Type B pancreatic cell (in vitro differentiated cells): ENCODE data around the gene TFDP1. TPM values are rescaled to one million over a fixed set of nuclear protein-coding genes. Genes with fewer than 3 reads are reported as not detected.
"Not testable (repeated sequence)": the region's sequence is repeated elsewhere in the genome, so short reads cannot be mapped to it uniquely, and the experiment has no call there.

Experiments used
- DNase-seq: peaks from one replicate; pipeline ENCODE4 v3.0.0; 2021; ENCODE audit warnings: mixed read lengths; ENCODE audit not compliant: unreplicated experiment; ENCODE audit errors: extremely low spot score
- H3K27ac Mint-ChIP-seq: 2 replicates; pipeline ENCODE4 v1.8.0; 2021; ENCODE audit warnings: mild to moderate bottlenecking, mixed read lengths
- H3K27me3 Mint-ChIP-seq: 2 replicates; pipeline ENCODE4 v1.8.0; 2021; ENCODE audit warnings: mixed read lengths
- H3K36me3 Mint-ChIP-seq: 2 replicates; pipeline ENCODE4 v1.8.0; 2021; ENCODE audit warnings: mixed read lengths
- H3K4me1 Mint-ChIP-seq: one replicate; pipeline ENCODE4 v1.8.0; 2021; ENCODE audit warnings: mixed read lengths; ENCODE audit not compliant: unreplicated experiment
- H3K4me3 Mint-ChIP-seq: 2 replicates; pipeline ENCODE4 v1.8.0; 2021; ENCODE audit warnings: mild to moderate bottlenecking, mixed read lengths
- H3K9me3 Mint-ChIP-seq: 2 replicates; pipeline ENCODE4 v1.8.0; 2021; ENCODE audit warnings: mixed read lengths
- total RNA-seq: library from RNA; stranded (reverse); gene quantifications from 2 replicates; pipeline ENCODE4 v1.2.1, GENCODE V29; 2021; ENCODE audit warnings: low replicate concordance
- TF ChIP-seq, protein P1 (sequence below): fragments of 200-600 bp; sonication (generic); conservative IDR thresholded peaks from 2 replicates; pipeline ENCODE4 v1.5.0; 2021; ENCODE audit warnings: antibody characterized with exemption, mild to moderate bottlenecking

TFDP1 gene
- total RNA-seq, 1 donor from 2014 or later = 78.8 TPM

- Mint-ChIP-seq H3K4me1 (peaks cover 9% of the 10 kb centered on the region), H3K27me3 (no peaks in the 10 kb centered on the region), H3K27ac (no peak overlapping the region), H3K4me3 (no peak overlapping the region), H3K9me3 (no peaks in the 10 kb centered on the region), H3K36me3 (no peaks in the 10 kb centered on the region)
- peak; percentile 51 for DNase-seq
- TF ChIP-seq, protein P1, sequence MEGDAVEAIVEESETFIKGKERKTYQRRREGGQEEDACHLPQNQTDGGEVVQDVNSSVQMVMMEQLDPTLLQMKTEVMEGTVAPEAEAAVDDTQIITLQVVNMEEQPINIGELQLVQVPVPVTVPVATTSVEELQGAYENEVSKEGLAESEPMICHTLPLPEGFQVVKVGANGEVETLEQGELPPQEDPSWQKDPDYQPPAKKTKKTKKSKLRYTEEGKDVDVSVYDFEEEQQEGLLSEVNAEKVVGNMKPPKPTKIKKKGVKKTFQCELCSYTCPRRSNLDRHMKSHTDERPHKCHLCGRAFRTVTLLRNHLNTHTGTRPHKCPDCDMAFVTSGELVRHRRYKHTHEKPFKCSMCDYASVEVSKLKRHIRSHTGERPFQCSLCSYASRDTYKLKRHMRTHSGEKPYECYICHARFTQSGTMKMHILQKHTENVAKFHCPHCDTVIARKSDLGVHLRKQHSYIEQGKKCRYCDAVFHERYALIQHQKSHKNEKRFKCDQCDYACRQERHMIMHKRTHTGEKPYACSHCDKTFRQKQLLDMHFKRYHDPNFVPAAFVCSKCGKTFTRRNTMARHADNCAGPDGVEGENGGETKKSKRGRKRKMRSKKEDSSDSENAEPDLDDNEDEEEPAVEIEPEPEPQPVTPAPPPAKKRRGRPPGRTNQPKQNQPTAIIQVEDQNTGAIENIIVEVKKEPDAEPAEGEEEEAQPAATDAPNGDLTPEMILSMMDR = no peak
Observed at GRCh38 chr13:113561417-113562084, 23.0 kb upstream of the TFDP1 start.

- peak; percentile 82 for DNase-seq
- Mint-ChIP-seq H3K4me1 (peaks cover 9% of the 10 kb centered on the region), H3K9me3 (no peaks in the 10 kb centered on the region), H3K4me3 (no peak overlapping the region), H3K36me3 (no peaks in the 10 kb centered on the region), H3K27ac (peak overlapping the region; percentile 50), H3K27me3 (no peaks in the 10 kb centered on the region)
- TF ChIP-seq, protein P1 = peak; percentile 84
Observed at GRCh38 chr13:113562085-113562749, 22.3 kb upstream of the TFDP1 start.

GRCh38 chr13:113562844-113563243, 21.7 kb upstream of the TFDP1 start:
- Mint-ChIP-seq H3K36me3 (no peaks in the 10 kb centered on the region), H3K9me3 (no peaks in the 10 kb centered on the region), H3K27me3 (no peaks in the 10 kb centered on the region), H3K4me3 (no peak overlapping the region), H3K27ac (peak overlapping the region; percentile 50), H3K4me1 (peaks cover 9% of the 10 kb centered on the region)
- no peak for DNase-seq
- TF ChIP-seq, protein P1 = no peak

DNA sequence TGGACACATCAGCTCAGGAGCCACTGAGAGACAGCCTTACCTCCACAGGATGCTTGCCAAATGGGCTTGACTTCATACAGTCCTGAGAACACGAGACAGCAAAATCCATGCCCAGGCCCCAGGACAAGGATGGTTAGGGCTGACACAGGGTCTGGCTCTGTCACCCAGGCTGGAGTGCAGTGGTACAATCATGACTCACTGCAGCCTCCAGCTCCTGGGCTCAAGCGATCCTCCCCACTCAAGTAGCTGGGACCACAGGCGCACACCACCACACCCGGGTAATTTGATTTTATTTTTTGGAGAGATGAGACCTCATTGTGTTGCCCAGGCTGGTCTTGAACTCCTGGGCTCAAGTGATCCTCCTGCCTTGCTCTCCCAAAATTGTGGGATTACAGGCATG, 21.0 kb upstream of the TFDP1 start:
- not testable (repeated sequence) for H3K36me3 Mint-ChIP-seq, H3K9me3 Mint-ChIP-seq, H3K4me3 Mint-ChIP-seq, H3K4me1 Mint-ChIP-seq, DNase-seq, H3K27ac Mint-ChIP-seq, H3K27me3 Mint-ChIP-seq

GRCh38 chr13:113564331-113565023, 20.1 kb upstream of the TFDP1 start:
- Mint-ChIP-seq H3K9me3 (no peaks in the 10 kb centered on the region), H3K36me3 (no peaks in the 10 kb centered on the region), H3K27me3 (no peaks in the 10 kb centered on the region), H3K4me1 (peaks cover 9% of the 10 kb centered on the region), H3K4me3 (no peak overlapping the region), H3K27ac (no peak overlapping the region)
- peak; percentile 53 for DNase-seq
- TF ChIP-seq, protein P1 = no peak
